Lung (tissue), 12 donors: ENCODE data around the gene SERPINB6. TPM values are rescaled to one million over a fixed set of nuclear protein-coding genes. Genes with fewer than 3 reads are reported as not detected.

Experiments used
- ATAC-seq: fragments of 200-7000 bp; cut with Tn5 transposase; one replicate; pipeline ENCODE4 v1.9.1; 2020; ENCODE audit warnings: moderate number of reproducible peaks; ENCODE audit not compliant: insufficient read depth, low FRiP score
- DNase-seq, 3 donors: peaks; one replicate each; pipeline ENCODE4 v3.0.0-alpha.2; 2013 to 2017
- H3K27ac ChIP-seq, 2 donors: one replicate each; pipeline ENCODE4 v1.5.1; 2013; ENCODE audit warnings: mild to moderate bottlenecking in 2 of 2, moderate library complexity in 2 of 2, control low read depth in 1 of 2, inconsistent platforms in 1 of 2, low read depth in 1 of 2, low read length in 1 of 2
- H3K27me3 ChIP-seq, 3 donors: one replicate each; pipeline ENCODE4 v1.5.1; 2013; ENCODE audit warnings: low read length in 2 of 3; ENCODE audit not compliant: control insufficient read depth in 3 of 3, insufficient read depth in 3 of 3
- H3K36me3 ChIP-seq, 4 donors: one replicate each; pipeline ENCODE4 v1.5.1; 2013; ENCODE audit warnings: low read length in 4 of 4, mild to moderate bottlenecking in 1 of 4, moderate library complexity in 1 of 4; ENCODE audit not compliant: control insufficient read depth in 4 of 4, insufficient read depth in 4 of 4
- H3K4me1 ChIP-seq, 5 donors: one replicate each; pipeline ENCODE4 v1.5.1; 2013; ENCODE audit warnings: low read length in 5 of 5, mild to moderate bottlenecking in 2 of 5, moderate library complexity in 1 of 5; ENCODE audit not compliant: control insufficient read depth in 5 of 5, insufficient read depth in 5 of 5
- H3K4me3 ChIP-seq: one replicate; pipeline ENCODE4 v1.5.1; 2013; ENCODE audit warnings: mild to moderate bottlenecking, control low read depth, moderate library complexity
- H3K9ac ChIP-seq, 2 donors: one replicate each; pipeline ENCODE4 v1.5.1; 2013; ENCODE audit warnings: low read length in 2 of 2, control low read depth in 1 of 2; ENCODE audit not compliant: insufficient read depth in 1 of 2
- H3K9me3 ChIP-seq, 4 donors: one replicate each; pipeline ENCODE4 v1.5.1; 2013; ENCODE audit warnings: low read length in 3 of 4, mild to moderate bottlenecking in 1 of 4, moderate library complexity in 1 of 4; ENCODE audit not compliant: control insufficient read depth in 4 of 4, insufficient read depth in 3 of 4
- WGBS, 2 donors: extraction: QIAGEN DNeasy Blood & Tissue Kit; methylation state at CpG; one replicate each; pipeline ENCODE4 v1.1.7; 2013; 5-methylcytosine and 5-hydroxymethylcytosine counted together
- polyA plus RNA-seq, 2 donors: library from polyadenylated mRNA; stranded (reverse); fragments of 200-250 nt; gene quantifications; one replicate each; pipeline ENCODE4 v1.2.1, GENCODE V29; 2013
- total RNA-seq, 2 donors: library from RNA; depleted of rRNA in 1 of 2; stranded (reverse); fragments of >200 nt in 1 of 2; gene quantifications; one replicate each; pipeline ENCODE4 v1.2.1, GENCODE V29; 2014 to 2021
- TF ChIP-seq, protein P1 (sequence below): IDR thresholded peaks from 2 replicates; pipeline ENCODE4 v1.5.1; 2012; ENCODE audit warnings: mild to moderate bottlenecking; ENCODE audit errors: control extremely low read depth, extremely low read depth
- donor health status: control.
- donor health status: control.
- donor health status: Bipolar disorder and iron deficiency.
- donor health status: healthy.
- donor health status: DM: yes; HTN: yes; CAD: no.

Gene SERPINB6
- total and polyA plus RNA-seq, 4 donors = 113 to 155 (median 127) TPM

DNA sequence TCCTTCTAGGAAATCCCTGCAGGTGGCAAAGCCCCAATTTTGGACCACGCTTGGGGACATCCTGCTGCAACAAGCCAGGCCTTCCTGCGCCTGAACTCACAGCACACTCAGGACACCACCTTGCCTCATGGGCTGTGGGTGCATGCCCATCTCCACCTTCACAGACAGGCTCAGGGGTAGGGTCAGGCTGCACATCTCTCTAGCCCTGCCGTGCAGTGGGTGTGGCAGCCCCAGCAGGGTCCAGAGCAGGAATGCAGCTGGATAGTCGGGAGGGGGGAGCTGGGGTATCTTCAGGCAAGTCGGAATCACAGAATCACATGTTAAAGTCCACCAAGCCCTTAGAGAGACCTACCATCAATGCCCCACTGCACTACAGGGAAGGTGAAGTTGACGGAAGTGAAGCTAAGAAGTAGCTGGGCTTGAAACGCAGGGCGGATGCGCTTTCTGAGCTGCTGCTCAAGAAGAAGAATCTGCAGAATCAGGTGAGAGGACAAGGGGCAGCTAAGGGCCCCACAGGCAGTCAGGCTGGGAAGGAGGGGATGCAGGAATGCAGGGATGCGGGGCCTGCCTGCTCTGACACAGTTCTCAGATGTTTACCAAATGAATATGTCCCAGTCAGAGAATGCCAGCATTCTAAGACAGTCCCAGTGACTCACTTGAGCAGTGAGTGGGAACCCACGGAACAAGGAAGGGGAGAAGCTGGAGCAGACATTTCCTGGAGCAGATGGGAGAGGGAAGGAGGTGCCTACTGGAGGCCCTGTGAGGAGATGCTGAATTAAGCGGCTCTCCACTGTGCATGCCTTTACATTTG is 11.3 kb downstream of the SERPINB6 start:
- peaks cover 0 to 45% (median 9%) of the 10 kb centered on the region in 5 donors for H3K4me1 ChIP-seq
- DNase-seq = no peak
- TF ChIP-seq, protein P1, sequence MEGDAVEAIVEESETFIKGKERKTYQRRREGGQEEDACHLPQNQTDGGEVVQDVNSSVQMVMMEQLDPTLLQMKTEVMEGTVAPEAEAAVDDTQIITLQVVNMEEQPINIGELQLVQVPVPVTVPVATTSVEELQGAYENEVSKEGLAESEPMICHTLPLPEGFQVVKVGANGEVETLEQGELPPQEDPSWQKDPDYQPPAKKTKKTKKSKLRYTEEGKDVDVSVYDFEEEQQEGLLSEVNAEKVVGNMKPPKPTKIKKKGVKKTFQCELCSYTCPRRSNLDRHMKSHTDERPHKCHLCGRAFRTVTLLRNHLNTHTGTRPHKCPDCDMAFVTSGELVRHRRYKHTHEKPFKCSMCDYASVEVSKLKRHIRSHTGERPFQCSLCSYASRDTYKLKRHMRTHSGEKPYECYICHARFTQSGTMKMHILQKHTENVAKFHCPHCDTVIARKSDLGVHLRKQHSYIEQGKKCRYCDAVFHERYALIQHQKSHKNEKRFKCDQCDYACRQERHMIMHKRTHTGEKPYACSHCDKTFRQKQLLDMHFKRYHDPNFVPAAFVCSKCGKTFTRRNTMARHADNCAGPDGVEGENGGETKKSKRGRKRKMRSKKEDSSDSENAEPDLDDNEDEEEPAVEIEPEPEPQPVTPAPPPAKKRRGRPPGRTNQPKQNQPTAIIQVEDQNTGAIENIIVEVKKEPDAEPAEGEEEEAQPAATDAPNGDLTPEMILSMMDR = no peak

DNA sequence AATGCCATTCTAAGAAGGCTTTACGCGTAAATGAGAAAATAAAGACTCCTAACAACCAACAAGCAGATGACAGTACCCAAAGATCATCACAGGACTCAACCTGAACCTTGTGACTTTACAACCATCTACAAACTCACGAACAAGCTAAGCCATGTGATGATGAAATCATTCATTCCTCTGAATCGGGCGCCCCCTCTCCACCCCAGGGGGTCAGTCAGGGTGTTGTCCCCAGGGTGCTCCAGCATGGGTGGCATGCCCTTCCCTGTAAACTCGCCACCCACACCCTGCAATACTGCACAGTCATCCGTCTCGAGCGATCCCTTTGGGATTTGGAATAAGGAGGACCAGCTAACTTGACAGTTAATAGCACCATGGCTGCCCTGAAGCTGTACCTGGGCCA is 12.6 kb downstream of the SERPINB6 start:
- ATAC-seq = no peak
- DNase-seq = no peak
- Histone ChIP-seq H3K27me3 (no peaks in the 10 kb centered on the region), H3K4me3 (no peak overlapping the region), H3K27ac (peak overlapping the region in 1 of 2 donors; percentile 91), H3K36me3 (peaks cover 0 to 5% (median 4%) of the 10 kb centered on the region in 4 donors), H3K9ac (no peak overlapping the region), H3K9me3 (no peaks in the 10 kb centered on the region), H3K4me1 (peaks cover 0 to 44% (median 9%) of the 10 kb centered on the region in 5 donors)
- WGBS, 2 donors = 71 to 76% methylated on average over 9 of the region's 9 CpGs
- TF ChIP-seq, protein P1 = no peak

More for the DNA sequence above, 11.3 kb downstream of the SERPINB6 start:
- peaks cover 0 to 5% (median 2%) of the 10 kb centered on the region in 4 donors for H3K36me3 ChIP-seq
- peak overlapping the region in 1 of 2 donors; percentile 75 for H3K27ac ChIP-seq
- H3K9ac ChIP-seq = no peak overlapping the region
- no peaks in the 10 kb centered on the region for H3K27me3 ChIP-seq
- no peaks in the 10 kb centered on the region for H3K9me3 ChIP-seq
- WGBS, 2 donors = 75 to 88% methylated on average over 12 of the region's 12 CpGs
- H3K4me3 ChIP-seq = no peak overlapping the region
- ATAC-seq = peak; percentile 30

DNA sequence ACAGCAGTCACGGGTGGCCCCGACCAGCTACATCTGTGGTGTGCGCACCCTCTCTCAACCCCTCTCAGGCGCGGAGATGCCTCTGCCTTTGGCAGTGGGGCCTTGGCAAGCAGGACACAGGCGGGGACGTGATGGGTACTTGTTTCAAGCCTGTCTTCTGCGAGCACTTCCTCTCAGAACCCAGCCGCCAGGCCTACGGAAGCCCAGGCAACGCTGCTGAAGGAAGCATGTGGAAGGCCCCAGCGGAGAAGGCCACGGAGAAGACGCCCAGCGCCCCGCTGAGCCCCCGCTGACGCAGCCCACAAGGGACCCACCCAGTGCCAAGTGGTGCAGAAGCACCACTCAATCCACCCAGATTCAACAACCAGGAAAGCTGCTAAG is 13.0 kb downstream of the SERPINB6 start:
- TF ChIP-seq, protein P1 = no peak
- WGBS, 2 donors = 16 to 28% methylated on average over 18 of the region's 18 CpGs
- Histone ChIP-seq H3K27ac (peak overlapping the region; percentile 22 to 91), H3K9ac (no peak overlapping the region), H3K27me3 (no peaks in the 10 kb centered on the region), H3K9me3 (no peaks in the 10 kb centered on the region), H3K36me3 (peaks cover 0 to 5% (median 4%) of the 10 kb centered on the region in 4 donors), H3K4me3 (no peak overlapping the region), H3K4me1 (peaks cover 0 to 39% (median 9%) of the 10 kb centered on the region in 5 donors)
- ATAC-seq (peak; percentile 65), DNase-seq (peak in 1 of 3 donors; percentile 16)
